ENCODE data around the gene RBM6.

RBM6 gene

GRCh38 chr3:50088725-50089608 is 149.0 kb downstream of the RBM6 start, which contains the start of gene RBM5:
TSS of gene RBM5 (plus strand) at chr3:50088919. CDS start at chr3:50090435, 1,516 bp downstream.
- in situ Hi-C loops (cut with HindIII; ENCODE audit: low sequenced_read_pairs) = no loop called here

- in situ Hi-C loops (cut with HindIII; ENCODE audit: low sequenced_read_pairs) = no loop called here
Measured at GRCh38 chr3:50089609-50089945, 149.6 kb downstream of the RBM6 start.

GRCh38 chr3:50090984-50091383 is 151.0 kb downstream of the RBM6 start:
- in situ Hi-C loops (cut with HindIII; ENCODE audit: low sequenced_read_pairs) = no loop called here

- in situ Hi-C loops (cut with HindIII; ENCODE audit: low sequenced_read_pairs) = no loop called here
Measured at GRCh38 chr3:50095352-50095998, 155.5 kb downstream of the RBM6 start.

DNA sequence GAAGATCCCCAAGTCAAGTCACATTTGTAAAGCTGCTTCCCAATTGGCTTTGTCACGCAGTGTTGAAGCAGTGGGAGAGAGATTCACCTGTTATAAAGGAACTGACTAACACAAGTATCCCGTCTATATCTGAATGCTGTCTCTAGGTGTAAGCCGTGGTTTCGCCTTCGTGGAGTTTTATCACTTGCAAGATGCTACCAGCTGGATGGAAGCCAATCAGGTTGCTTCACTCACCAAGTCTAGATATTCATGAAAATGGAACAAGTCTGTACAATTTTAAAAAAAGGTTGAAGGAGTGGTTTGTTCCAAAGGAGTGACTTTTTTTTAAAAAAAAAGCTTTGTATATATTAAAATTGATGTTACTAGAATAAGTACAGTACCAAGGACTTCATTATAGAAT is 160.4 kb downstream of the RBM6 start:
- in situ Hi-C loops (cut with HindIII; ENCODE audit: low sequenced_read_pairs) = no loop called here

- in situ Hi-C loops (cut with HindIII; ENCODE audit: low sequenced_read_pairs) = no loop called here
Measured at GRCh38 chr3:50100956-50101845, 161.3 kb downstream of the RBM6 start.

DNA sequence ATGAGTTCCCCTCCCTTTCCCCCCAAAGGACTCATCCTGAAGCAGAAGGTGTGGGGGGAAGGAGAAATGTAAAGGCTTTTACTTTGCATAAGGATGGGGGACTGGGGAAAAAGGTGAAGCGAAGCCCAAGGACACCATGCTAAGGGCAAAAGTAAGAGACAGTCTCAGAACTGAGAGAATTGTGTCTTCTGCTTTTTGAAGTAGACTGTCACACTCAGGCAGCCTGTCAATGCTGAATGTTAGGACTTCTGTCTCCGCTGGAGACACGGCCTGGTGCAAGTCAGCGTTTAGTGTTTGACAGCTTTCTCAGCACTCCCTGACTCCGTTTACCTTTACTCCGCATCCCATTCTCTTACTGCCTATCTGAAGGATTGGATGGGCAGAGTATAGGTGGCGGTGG is 162.6 kb downstream of the RBM6 start:
- in situ Hi-C loops (cut with HindIII; ENCODE audit: low sequenced_read_pairs) = no loop called here

- in situ Hi-C loops (cut with HindIII; ENCODE audit: low sequenced_read_pairs) = loop anchor here (10.0 kb wide), 1 partner anchor 73 kb away; no protein-coding TSS in a partner anchor
Measured at GRCh38 chr3:50111757-50112156, 171.8 kb downstream of the RBM6 start.

- in situ Hi-C loops (cut with HindIII; ENCODE audit: low sequenced_read_pairs) = loop anchor here (10.0 kb wide), 1 partner anchor 72 kb away; no protein-coding TSS in a partner anchor
Measured at GRCh38 chr3:50112462-50112861, 172.5 kb downstream of the RBM6 start.

GRCh38 chr3:50117120-50117519 is 177.2 kb downstream of the RBM6 start:
- in situ Hi-C loops (cut with HindIII; ENCODE audit: low sequenced_read_pairs) = loop anchor here (10.0 kb wide), 1 partner anchor 68 kb away; no protein-coding TSS in a partner anchor

DNA sequence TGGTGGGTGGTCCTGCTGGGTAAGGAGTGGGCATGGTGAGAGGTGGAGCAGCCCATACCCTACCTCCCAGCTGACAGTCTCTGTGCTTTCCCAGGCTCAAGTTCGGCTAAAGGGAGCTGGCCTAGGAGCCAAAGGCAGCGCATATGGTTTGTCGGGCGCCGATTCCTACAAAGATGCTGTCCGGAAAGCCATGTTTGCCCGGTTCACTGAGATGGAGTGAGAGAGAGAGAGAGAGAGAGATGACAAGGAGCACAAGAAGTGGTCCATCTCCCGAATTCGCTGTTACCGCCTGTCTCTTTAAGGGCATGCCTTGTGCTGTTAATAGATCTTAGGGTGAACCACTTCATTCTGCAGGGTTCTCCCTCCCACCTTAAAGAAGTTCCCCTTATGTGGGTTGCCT is 178.3 kb downstream of the RBM6 start:
- in situ Hi-C loops (cut with HindIII; ENCODE audit: low sequenced_read_pairs) = loop anchor here (10.0 kb wide), 1 partner anchor 67 kb away; no protein-coding TSS in a partner anchor

- in situ Hi-C loops (cut with HindIII; ENCODE audit: low sequenced_read_pairs) = loop anchor here (10.0 kb wide), 1 partner anchor 65 kb away; no protein-coding TSS in a partner anchor
Measured at GRCh38 chr3:50119786-50120185, 179.8 kb downstream of the RBM6 start.

GRCh38 chr3:50120364-50121071 is 180.6 kb downstream of the RBM6 start:
- in situ Hi-C loops (cut with HindIII; ENCODE audit: low sequenced_read_pairs) = no loop called here

DNA sequence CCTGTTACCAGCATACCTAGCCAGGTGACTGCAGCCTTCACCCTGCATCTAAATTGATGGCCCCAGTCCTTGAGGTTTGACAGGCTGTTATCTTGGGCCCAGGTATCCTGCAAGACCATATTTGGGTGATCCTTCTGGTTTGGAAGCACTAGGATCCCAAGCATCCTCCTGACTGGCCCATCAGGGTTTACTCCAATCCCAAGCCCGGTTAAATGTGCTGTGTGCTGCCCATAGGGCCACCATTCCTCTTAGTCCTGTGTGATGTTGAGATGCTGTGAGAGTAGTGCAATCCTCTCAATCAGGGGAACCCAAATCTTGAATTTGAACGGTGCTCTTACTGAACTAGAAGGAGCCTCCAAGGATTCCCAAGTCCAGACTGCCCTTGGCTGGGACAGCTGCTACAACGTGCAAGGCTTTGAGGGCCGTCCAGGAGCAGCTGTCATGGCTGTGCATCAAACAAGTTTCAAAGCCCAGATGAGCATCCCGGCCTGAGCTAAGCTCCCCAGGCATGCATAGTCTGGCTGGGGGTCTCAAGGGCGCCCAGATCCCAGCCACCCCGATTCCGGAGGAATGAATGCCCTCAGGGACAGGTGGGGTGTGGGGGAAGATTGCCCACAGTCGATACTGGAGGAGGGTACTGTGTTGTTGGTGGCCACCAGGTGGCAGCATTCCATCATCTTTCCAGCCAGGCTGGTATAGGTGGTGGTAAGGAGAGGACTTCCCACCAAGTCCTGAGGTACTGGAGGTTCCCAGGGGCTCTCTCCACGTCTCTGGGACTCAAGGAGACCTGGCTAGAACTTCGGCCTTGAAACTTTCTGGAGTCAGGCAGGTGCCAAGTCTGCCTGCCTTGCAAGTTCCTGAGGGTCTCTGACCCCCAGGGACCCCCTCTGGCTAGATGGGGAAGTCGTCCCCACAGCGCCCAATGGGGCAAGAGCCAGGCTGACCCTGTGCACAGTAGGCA is 181.4 kb downstream of the RBM6 start:
- in situ Hi-C loops (cut with HindIII; ENCODE audit: low sequenced_read_pairs) = no loop called here

DNA sequence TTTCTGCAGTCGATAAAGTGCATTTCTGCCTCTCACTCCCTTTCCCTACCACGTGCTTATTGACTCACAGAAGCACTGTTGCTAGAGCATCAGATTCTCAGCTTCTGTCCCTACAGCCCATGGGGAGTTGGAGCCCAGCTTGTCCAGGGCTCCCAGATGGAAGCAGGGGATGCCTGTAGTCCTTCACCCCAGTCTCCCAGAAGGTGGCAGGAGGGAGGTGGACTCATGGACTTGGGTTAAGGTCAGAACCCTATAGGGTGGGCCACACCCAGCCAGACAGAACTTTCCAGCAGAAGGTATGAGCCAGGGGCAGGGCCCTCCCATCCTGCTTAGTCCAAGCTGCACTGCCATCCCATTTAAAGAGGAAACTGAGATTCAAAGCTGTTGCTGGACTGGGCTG is 182.1 kb downstream of the RBM6 start:
- in situ Hi-C loops (cut with HindIII; ENCODE audit: low sequenced_read_pairs) = no loop called here

DNA sequence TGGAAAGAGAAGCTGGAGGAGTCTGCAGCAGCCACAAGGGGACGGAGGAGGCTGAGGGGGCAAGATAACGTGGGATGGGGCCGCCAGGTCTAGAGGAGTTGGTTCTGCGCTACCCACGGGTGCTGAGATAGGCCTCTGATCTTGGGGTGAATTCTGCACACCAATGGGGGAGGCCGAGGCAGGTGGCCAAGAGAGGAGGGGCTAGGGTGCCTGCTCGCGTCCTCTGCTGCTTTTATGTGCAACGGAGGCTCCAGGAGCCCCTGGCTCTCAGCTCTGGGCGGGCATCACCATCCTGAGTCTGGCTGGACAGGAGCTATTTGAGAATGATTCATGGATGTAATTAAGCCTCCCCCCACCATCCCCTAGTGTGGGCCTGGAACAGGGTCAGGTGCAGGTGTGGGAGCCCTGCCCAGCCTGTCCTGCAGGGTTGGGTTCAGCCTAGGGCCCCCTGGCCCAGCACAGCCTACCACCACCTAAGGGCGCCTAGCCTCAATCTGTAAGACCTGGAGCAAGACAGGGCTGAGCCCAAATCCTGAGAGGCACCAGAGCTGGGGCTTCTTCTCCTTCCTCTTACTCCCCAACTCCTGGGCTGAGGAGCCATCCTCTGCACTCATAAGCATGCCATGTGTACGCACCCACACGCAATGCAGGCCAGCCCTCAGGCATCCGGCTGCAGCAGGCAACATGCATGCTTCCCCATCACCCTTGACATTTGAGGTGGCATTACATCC is 182.9 kb downstream of the RBM6 start:
- in situ Hi-C loops (cut with HindIII; ENCODE audit: low sequenced_read_pairs) = no loop called here

DNA sequence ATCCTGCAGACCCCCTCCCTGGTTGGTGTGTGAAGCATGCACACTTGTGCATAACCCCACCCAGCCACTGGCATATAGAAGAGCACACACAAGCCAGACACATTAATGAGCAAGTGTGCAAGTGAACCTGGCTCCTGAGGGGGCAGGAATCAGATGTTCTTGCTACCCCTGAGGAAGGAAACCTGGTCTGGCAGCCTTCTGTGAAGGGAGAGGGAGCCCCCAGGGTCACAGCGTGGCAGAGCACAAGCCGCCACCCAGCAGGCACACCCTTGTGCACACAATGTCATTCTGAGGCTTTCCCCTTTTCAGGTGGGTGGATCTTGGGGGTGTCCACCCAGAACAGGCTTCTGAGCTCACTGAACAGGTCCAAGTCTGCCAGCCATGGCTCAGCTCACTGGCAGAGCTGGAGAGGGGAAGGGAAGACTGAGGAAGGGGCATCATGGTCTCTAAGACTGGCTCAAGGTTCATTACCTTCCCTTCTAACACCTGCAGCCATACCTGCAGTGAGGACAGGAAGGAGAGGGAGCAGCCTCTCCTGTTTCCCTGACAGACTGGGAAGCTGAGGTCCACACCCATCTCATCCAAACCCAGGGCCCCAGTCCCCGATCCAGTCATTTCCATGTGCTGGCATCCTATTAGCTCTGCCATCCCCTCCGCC is 183.6 kb downstream of the RBM6 start:
- in situ Hi-C loops (cut with HindIII; ENCODE audit: low sequenced_read_pairs) = no loop called here

Measured in DLD1 (cell line).